Astrocyte (in vitro differentiated cells and primary cell): ENCODE data around the gene VIPR1. TPM values are rescaled to one million over a fixed set of nuclear protein-coding genes. Genes with fewer than 3 reads are reported as not detected.

Source experiments
- DNase-seq: peaks from one replicate; pipeline ENCODE4 v3.0.0-alpha.2; 2010; ENCODE audit warnings: low read depth
- FAIRE-seq: peaks from 2 replicates; lab custom pipeline; 2011; peaks lifted over from hg19 to GRCh38; lab: Jason Lieb, UNC
- H2AFZ ChIP-seq: 2 replicates; pipeline ENCODE4 v1.6.0; 2012; ENCODE audit warnings: low read depth, low read length, inconsistent platforms
- H3K27ac ChIP-seq: 2 replicates; pipeline ENCODE4 v1.5.1; 2011; ENCODE audit warnings: low read depth, low read length, inconsistent platforms
- H3K27me3 ChIP-seq: 2 replicates; pipeline ENCODE4 v1.6.0; 2011; ENCODE audit warnings: low read length, inconsistent platforms; ENCODE audit not compliant: insufficient read depth
- H3K36me3 ChIP-seq: 2 replicates; pipeline ENCODE4 v1.5.1; 2011; ENCODE audit warnings: low read length, inconsistent platforms; ENCODE audit not compliant: insufficient read depth
- H3K4me1 ChIP-seq: 2 replicates; pipeline ENCODE4 v1.5.1; 2011; ENCODE audit warnings: low read length, inconsistent platforms; ENCODE audit not compliant: insufficient read depth
- H3K4me2 ChIP-seq: 2 replicates; pipeline ENCODE4 v1.6.0; 2012; ENCODE audit warnings: low read length, inconsistent platforms
- H3K4me3 ChIP-seq: 2 replicates; pipeline ENCODE4 v1.5.1; 2011; ENCODE audit warnings: low read depth, mild to moderate bottlenecking, low read length, inconsistent platforms; ENCODE audit not compliant: insufficient read depth
- H3K79me2 ChIP-seq: 2 replicates; pipeline ENCODE4 v1.6.0; 2012; ENCODE audit warnings: mild to moderate bottlenecking, low read length, inconsistent platforms; ENCODE audit not compliant: insufficient read depth
- H3K9ac ChIP-seq: 2 replicates; pipeline ENCODE4 v1.6.0; 2012; ENCODE audit warnings: mild to moderate bottlenecking, low read length, inconsistent platforms
- H3K9me3 ChIP-seq: 2 replicates; pipeline ENCODE4 v1.5.1; 2012; ENCODE audit warnings: low read depth, mild to moderate bottlenecking, low read length, inconsistent platforms; ENCODE audit not compliant: insufficient read depth
- H4K20me1 ChIP-seq: 2 replicates; pipeline ENCODE4 v1.6.0; 2012; ENCODE audit warnings: low read length, inconsistent platforms; ENCODE audit not compliant: insufficient read depth
- H3K27ac Mint-ChIP-seq: one replicate; pipeline ENCODE4 v1.8.0; 2021; ENCODE audit warnings: mild to moderate bottlenecking, mixed read lengths; ENCODE audit not compliant: unreplicated experiment
- H3K27me3 Mint-ChIP-seq: one replicate; pipeline ENCODE4 v1.8.0; 2021; ENCODE audit warnings: low read depth, mixed read lengths; ENCODE audit not compliant: unreplicated experiment
- H3K36me3 Mint-ChIP-seq: one replicate; pipeline ENCODE4 v1.8.0; 2021; ENCODE audit warnings: low read depth, mixed read lengths; ENCODE audit not compliant: unreplicated experiment
- H3K4me1 Mint-ChIP-seq: one replicate; pipeline ENCODE4 v1.8.0; 2021; ENCODE audit warnings: low read depth, mixed read lengths; ENCODE audit not compliant: unreplicated experiment
- H3K4me3 Mint-ChIP-seq: one replicate; pipeline ENCODE4 v1.8.0; 2021; ENCODE audit warnings: mild to moderate bottlenecking, moderate library complexity, mixed read lengths; ENCODE audit not compliant: unreplicated experiment
- H3K9me3 Mint-ChIP-seq: one replicate; pipeline ENCODE4 v1.8.0; 2021; ENCODE audit warnings: mild to moderate bottlenecking, mixed read lengths; ENCODE audit not compliant: unreplicated experiment
- CTCF ChIP-seq: IDR thresholded peaks from 2 replicates; pipeline ENCODE4 v1.5.1; 2011; ENCODE audit warnings: low read depth, mild to moderate bottlenecking, inconsistent platforms, low read length, moderate library complexity; ENCODE audit not compliant: insufficient read depth
- EZH2 ChIP-seq: IDR thresholded peaks from 2 replicates; pipeline ENCODE4 v1.6.1; 2012; ENCODE audit warnings: mild to moderate bottlenecking, low read length, inconsistent platforms; ENCODE audit not compliant: insufficient read depth
- total RNA-seq: library from RNA; stranded (reverse); gene quantifications from 2 replicates; pipeline ENCODE4 v1.2.1, GENCODE V29; 2021

VIPR1 gene
- total RNA-seq, 1 donor from 2014 or later: 0.68 TPM

GRCh38 chr3:42505128-42505848 lies 2.8 kb downstream of the VIPR1 start:
- Mint-ChIP-seq H3K4me3 (no peak overlapping the region), H3K4me1 (peaks cover 3% of the 10 kb centered on the region), H3K36me3 (no peaks in the 10 kb centered on the region), H3K27me3 (peaks cover 63% of the 10 kb centered on the region), H3K27ac (no peak overlapping the region), H3K9me3 (peaks cover 3% of the 10 kb centered on the region)
- H3K27ac ChIP-seq: no peak overlapping the region
- TF ChIP-seq EZH2: no peak
- no peak for TF ChIP-seq CTCF
- no peaks in the 10 kb centered on the region for H3K79me2 ChIP-seq
- H3K36me3 ChIP-seq: no peaks in the 10 kb centered on the region
- no peaks in the 10 kb centered on the region for H3K9me3 ChIP-seq
- H2AFZ ChIP-seq: no peak overlapping the region
- H3K4me3 ChIP-seq: no peak overlapping the region
- H3K4me2 ChIP-seq: no peak overlapping the region
- FAIRE-seq (no peak), DNase-seq (no peak)
- no peaks in the 10 kb centered on the region for H4K20me1 ChIP-seq
- H3K27me3 ChIP-seq: peaks cover 30% of the 10 kb centered on the region
- H3K9ac ChIP-seq: no peak overlapping the region
- H3K4me1 ChIP-seq: peaks cover 10% of the 10 kb centered on the region

- no peak for FAIRE-seq
- H3K36me3 ChIP-seq: no peaks in the 10 kb centered on the region
- no peaks in the 10 kb centered on the region for H3K9me3 ChIP-seq
- Mint-ChIP-seq H3K4me3 (no peak overlapping the region), H3K9me3 (peaks cover 3% of the 10 kb centered on the region), H3K27me3 (peaks cover 60% of the 10 kb centered on the region), H3K36me3 (no peaks in the 10 kb centered on the region), H3K4me1 (peaks cover 3% of the 10 kb centered on the region), H3K27ac (no peak overlapping the region)
- DNase-seq: no peak
- H3K9ac ChIP-seq: no peak overlapping the region
- no peak overlapping the region for H3K27ac ChIP-seq
- TF ChIP-seq CTCF: no peak
- TF ChIP-seq EZH2: no peak
- no peak overlapping the region for H2AFZ ChIP-seq
- H3K79me2 ChIP-seq: no peaks in the 10 kb centered on the region
- H3K4me3 ChIP-seq: no peak overlapping the region
- peaks cover 24% of the 10 kb centered on the region for H3K27me3 ChIP-seq
- no peak overlapping the region for H3K4me2 ChIP-seq
- no peaks in the 10 kb centered on the region for H4K20me1 ChIP-seq
- H3K4me1 ChIP-seq: peaks cover 10% of the 10 kb centered on the region
Measured at GRCh38 chr3:42505849-42506410, 3.5 kb downstream of the VIPR1 start.

GRCh38 chr3:42507252-42507651 lies 4.8 kb downstream of the VIPR1 start:
- H3K9me3 ChIP-seq: no peaks in the 10 kb centered on the region
- Mint-ChIP-seq H3K9me3 (peaks cover 5% of the 10 kb centered on the region), H3K4me3 (no peak overlapping the region), H3K36me3 (no peaks in the 10 kb centered on the region), H3K4me1 (no peaks in the 10 kb centered on the region), H3K27me3 (peaks cover 58% of the 10 kb centered on the region), H3K27ac (no peak overlapping the region)
- H3K4me1 ChIP-seq: no peaks in the 10 kb centered on the region
- no peak overlapping the region for H3K27ac ChIP-seq
- no peak overlapping the region for H2AFZ ChIP-seq
- DNase-seq: no peak
- no peak overlapping the region for H3K9ac ChIP-seq
- no peak for FAIRE-seq
- H3K27me3 ChIP-seq: peaks cover 17% of the 10 kb centered on the region
- TF ChIP-seq CTCF (no peak), EZH2 (no peak)
- H3K4me2 ChIP-seq: no peak overlapping the region
- no peaks in the 10 kb centered on the region for H3K36me3 ChIP-seq
- no peak overlapping the region for H3K4me3 ChIP-seq
- H4K20me1 ChIP-seq: no peaks in the 10 kb centered on the region
- H3K79me2 ChIP-seq: no peaks in the 10 kb centered on the region
